Spinal cord (tissue), 10 donors: ENCODE results near the gene DPYSL4. TPM values are rescaled to one million over a fixed set of nuclear protein-coding genes. Genes with fewer than 3 reads are reported as not detected.

Source experiments
- DNase-seq, 6 donors: peaks; one replicate each; pipeline versions ENCODE4 v3.0.0 to v3.0.0-alpha.2; 2013 to 2015; ENCODE audit warnings: low spot score in 6 of 6, low read depth in 4 of 6
- H3K27ac ChIP-seq: one replicate; pipeline ENCODE4 v1.5.1; 2013; ENCODE audit warnings: low read depth, low read length, control low read depth
- H3K27me3 ChIP-seq: one replicate; pipeline ENCODE4 v1.6.1; 2013; ENCODE audit warnings: low read length; ENCODE audit not compliant: control insufficient read depth, insufficient read depth
- H3K36me3 ChIP-seq: one replicate; pipeline ENCODE4 v1.6.1; 2013; ENCODE audit warnings: low read length; ENCODE audit not compliant: control insufficient read depth, insufficient read depth
- H3K4me1 ChIP-seq: one replicate; pipeline ENCODE4 v1.6.1; 2013; ENCODE audit warnings: low read length; ENCODE audit not compliant: control insufficient read depth, insufficient read depth
- H3K4me3 ChIP-seq: one replicate; pipeline ENCODE4 v1.5.1; 2013; ENCODE audit warnings: low read depth, low read length, control low read depth
- H3K9me3 ChIP-seq: one replicate; pipeline ENCODE4 v1.6.1; 2013; ENCODE audit warnings: low read length; ENCODE audit not compliant: control insufficient read depth, insufficient read depth
- WGBS: methylation state at CpG from one replicate; pipeline ENCODE4 v1.1.5; 2013; ENCODE audit warnings: missing lambda C conversion rate; ENCODE audit not compliant: insufficient coverage; 5-methylcytosine and 5-hydroxymethylcytosine counted together
- polyA plus RNA-seq, 2 donors: library from polyadenylated mRNA; unstranded; fragments of 120-200 nt; gene quantifications; one replicate each; pipeline ENCODE4 v1.2.1, GENCODE V29; 2013; ENCODE audit not compliant: insufficient read length in 2 of 2
- total RNA-seq, 2 donors: library from RNA; depleted of rRNA in 1 of 2; stranded (reverse); fragments of 120-200 nt in 1 of 2; fragments of >200 nt in 1 of 2; gene quantifications; one replicate each; pipeline versions ENCODE4 v1.2.3 to v1.2.4, GENCODE V29; 2013 to 2014
- donor health status: healthy.

DPYSL4 gene
- total and polyA plus RNA-seq, 4 donors: 21.3 to 97.6 (median 59.1) TPM

GRCh38 chr10:132169031-132169765 is 17.6 kb upstream of the DPYSL4 start:
- Histone ChIP-seq H3K27ac (no peak overlapping the region), H3K36me3 (peaks cover 66% of the 10 kb centered on the region), H3K4me3 (no peak overlapping the region), H3K9me3 (no peaks in the 10 kb centered on the region), H3K4me1 (peaks cover 23% of the 10 kb centered on the region), H3K27me3 (no peaks in the 10 kb centered on the region)
- 91% methylated on average over 32 of the region's 42 CpGs for WGBS
- DNase-seq: no peak

GRCh38 chr10:132169766-132170560 is 16.8 kb upstream of the DPYSL4 start:
- WGBS: 91% methylated on average over 44 of the region's 46 CpGs
- no peaks in the 10 kb centered on the region for H3K27me3 ChIP-seq

GRCh38 chr10:132170561-132171361 is 16.0 kb upstream of the DPYSL4 start:
- Histone ChIP-seq H3K36me3 (peaks cover 52% of the 10 kb centered on the region), H3K4me1 (peaks cover 19% of the 10 kb centered on the region), H3K4me3 (no peak overlapping the region), H3K27me3 (peaks cover under 1% of the 10 kb centered on the region), H3K27ac (no peak overlapping the region), H3K9me3 (no peaks in the 10 kb centered on the region)
- WGBS: 66% methylated on average over 28 of the region's 36 CpGs
- peak in 1 of 6 donors; percentile 29 for DNase-seq

More at GRCh38 chr10:132169766-132170560, 16.8 kb upstream of the DPYSL4 start:
- no peak for DNase-seq
- Histone ChIP-seq H3K27ac (no peak overlapping the region), H3K9me3 (no peaks in the 10 kb centered on the region), H3K36me3 (peaks cover 60% of the 10 kb centered on the region), H3K4me3 (no peak overlapping the region), H3K4me1 (peaks cover 15% of the 10 kb centered on the region)

- Histone ChIP-seq H3K36me3 (peaks cover 42% of the 10 kb centered on the region), H3K4me3 (no peak overlapping the region), H3K9me3 (no peaks in the 10 kb centered on the region), H3K27me3 (peaks cover 10% of the 10 kb centered on the region), H3K27ac (no peak overlapping the region), H3K4me1 (peaks cover 22% of the 10 kb centered on the region)
- WGBS: 55% methylated on average over 25 of the region's 26 CpGs
- DNase-seq: peak in 1 of 6 donors; percentile 15
Observed at GRCh38 chr10:132172091-132173066, 14.4 kb upstream of the DPYSL4 start.

- Histone ChIP-seq H3K36me3 (peaks cover 34% of the 10 kb centered on the region), H3K27me3 (peaks cover 12% of the 10 kb centered on the region), H3K4me1 (peaks cover 25% of the 10 kb centered on the region), H3K9me3 (no peaks in the 10 kb centered on the region), H3K4me3 (no peak overlapping the region), H3K27ac (no peak overlapping the region)
- peak in 1 of 6 donors; percentile 18 for DNase-seq
- WGBS: 76% methylated on average over 5 of the region's 5 CpGs
Observed at GRCh38 chr10:132173185-132173584, 13.6 kb upstream of the DPYSL4 start.

- DNase-seq: no peak
- no peak overlapping the region for H3K4me3 ChIP-seq
- peaks cover 25% of the 10 kb centered on the region for H3K4me1 ChIP-seq
- H3K27ac ChIP-seq: no peak overlapping the region
- H3K36me3 ChIP-seq: peaks cover 28% of the 10 kb centered on the region
- H3K9me3 ChIP-seq: no peaks in the 10 kb centered on the region
- H3K27me3 ChIP-seq: peaks cover 13% of the 10 kb centered on the region
- 91% methylated on average over 9 of the region's 11 CpGs for WGBS
Observed at GRCh38 chr10:132174237-132174636, 12.5 kb upstream of the DPYSL4 start.

- H3K4me1 ChIP-seq: peaks cover 25% of the 10 kb centered on the region
- H3K36me3 ChIP-seq: peaks cover 19% of the 10 kb centered on the region
- WGBS: 21% methylated on average over 6 of the region's 6 CpGs
- no peak overlapping the region for H3K27ac ChIP-seq
- H3K9me3 ChIP-seq: no peaks in the 10 kb centered on the region
- no peak overlapping the region for H3K4me3 ChIP-seq
- DNase-seq: peak in 1 of 6 donors; percentile 61
- peaks cover 13% of the 10 kb centered on the region for H3K27me3 ChIP-seq
Observed at GRCh38 chr10:132175408-132175807, 11.3 kb upstream of the DPYSL4 start.

- Histone ChIP-seq H3K27me3 (peaks cover 13% of the 10 kb centered on the region), H3K36me3 (peaks cover 13% of the 10 kb centered on the region), H3K27ac (no peak overlapping the region), H3K4me3 (no peak overlapping the region), H3K9me3 (no peaks in the 10 kb centered on the region), H3K4me1 (peaks cover 25% of the 10 kb centered on the region)
- peak in 2 of 6 donors; percentile 45 to 72 for DNase-seq
- 6% methylated on average over 16 of the region's 16 CpGs for WGBS
Observed at GRCh38 chr10:132175907-132176581, 10.7 kb upstream of the DPYSL4 start.
